Measurements from ENCODE around the gene FAM120C.

The FAM120C gene

GRCh38 chrX:54198262-54198661 lies 15.2 kb upstream of the FAM120C start:
- POLR2A ChIA-PET, result no interaction called here
- CTCF ChIA-PET, result no interaction called here
- no peak for TF ChIP-seq CTCF (IDR thresholded peaks at IDR 0.05; ENCODE audit: control extremely low read depth, extremely low read depth, low read depth, missing control alignments)
- no peak for DNase-seq (ENCODE audit: extremely low spot score)

DNA sequence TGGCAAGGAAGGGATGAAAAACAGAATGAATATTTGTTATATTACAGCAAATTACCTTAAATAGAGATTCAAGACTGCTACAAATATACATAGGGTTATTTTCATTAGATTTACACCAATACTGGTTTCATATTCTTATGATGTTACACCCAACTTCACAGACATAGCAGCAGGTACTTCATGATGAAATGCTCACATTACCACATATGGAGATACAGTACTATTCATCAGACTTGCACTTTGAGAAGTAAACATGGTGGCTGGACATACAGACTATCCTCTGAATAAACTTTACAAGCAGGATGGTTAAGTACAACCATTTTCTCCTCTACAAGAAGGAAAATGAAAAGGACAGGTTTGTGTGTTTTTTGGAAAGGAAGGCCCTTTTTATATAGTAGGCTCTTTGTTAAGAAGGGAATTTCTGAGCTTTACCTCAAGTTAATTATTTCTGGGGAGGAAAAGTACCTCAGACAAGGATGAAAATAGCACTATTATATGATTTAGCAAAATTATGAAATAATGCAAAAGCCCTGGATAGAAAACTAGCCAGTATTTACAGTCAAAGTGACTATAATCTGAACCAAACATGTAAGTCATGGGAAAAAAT lies 12.0 kb upstream of the FAM120C start:
- ChIA-PET CTCF (no interaction called here), POLR2A (no interaction called here)
- no peak for TF ChIP-seq CTCF (IDR thresholded peaks at IDR 0.05; ENCODE audit: control extremely low read depth, extremely low read depth, low read depth, missing control alignments)
- DNase-seq (ENCODE audit: extremely low spot score), result no peak

DNA sequence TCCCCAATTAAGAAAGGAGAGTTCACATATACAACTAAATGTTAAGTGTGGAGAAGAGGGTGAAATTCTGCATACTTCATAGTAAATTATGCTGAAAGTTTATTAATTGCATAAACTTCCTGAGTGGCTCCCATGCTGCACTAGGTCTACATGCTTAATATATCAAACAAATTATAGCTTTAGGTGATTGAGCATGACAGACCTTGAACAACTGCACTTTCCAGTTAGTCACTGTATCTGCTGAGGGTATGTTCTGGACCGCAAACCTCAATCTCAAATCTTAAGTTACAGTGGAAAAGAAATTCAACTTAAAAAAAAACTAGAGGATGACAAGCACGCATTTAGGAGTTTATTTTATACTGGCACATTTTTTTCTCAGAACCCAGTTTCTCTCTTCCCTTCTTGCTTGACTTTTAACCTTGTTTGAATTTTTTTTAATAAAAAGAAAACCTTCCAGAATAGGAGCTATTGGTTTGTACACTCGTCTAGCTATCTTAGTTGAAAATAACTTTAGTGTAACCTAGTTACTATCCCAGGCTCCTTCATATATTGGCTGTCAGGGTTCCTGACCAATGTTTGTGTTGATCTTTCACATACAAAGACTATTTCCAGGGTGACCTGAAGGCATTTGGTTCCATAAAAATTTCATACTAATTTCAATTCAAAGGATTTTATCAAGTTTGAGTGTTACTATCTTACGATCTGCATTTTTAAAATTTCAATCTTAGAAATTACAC lies 10.2 kb upstream of the FAM120C start:
- CTCF ChIA-PET, result no interaction called here

DNA sequence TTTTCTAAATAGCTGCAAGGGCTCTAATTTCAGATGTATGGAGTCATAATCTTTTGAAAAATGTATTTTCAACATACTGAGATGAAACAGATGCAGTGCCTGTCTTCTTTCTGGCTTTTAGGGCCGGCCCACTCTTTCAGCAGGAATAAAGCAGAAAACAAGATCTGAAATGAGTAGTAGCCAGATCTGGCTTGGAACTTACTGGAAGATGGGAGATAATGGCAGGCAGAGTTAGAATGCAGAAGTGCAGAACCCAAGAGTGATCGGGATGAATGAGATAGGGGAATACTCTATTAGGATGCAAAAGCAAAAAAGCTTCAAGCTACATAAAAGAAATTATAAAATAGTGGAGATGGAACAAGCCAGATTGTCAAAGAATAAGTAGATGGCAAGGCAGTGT lies 1.4 kb upstream of the FAM120C start:
- no peak for TF ChIP-seq CTCF (IDR thresholded peaks at IDR 0.05; ENCODE audit: control extremely low read depth, extremely low read depth, low read depth, missing control alignments)
- ChIA-PET POLR2A (no interaction called here), CTCF (no interaction called here)
- no peak for DNase-seq (ENCODE audit: extremely low spot score)

More for the DNA sequence above, 10.2 kb upstream of the FAM120C start:
- no peak for DNase-seq (ENCODE audit: extremely low spot score)
- no peak for TF ChIP-seq CTCF (IDR thresholded peaks at IDR 0.05; ENCODE audit: control extremely low read depth, extremely low read depth, low read depth, missing control alignments)
- POLR2A ChIA-PET, result no interaction called here

DNA sequence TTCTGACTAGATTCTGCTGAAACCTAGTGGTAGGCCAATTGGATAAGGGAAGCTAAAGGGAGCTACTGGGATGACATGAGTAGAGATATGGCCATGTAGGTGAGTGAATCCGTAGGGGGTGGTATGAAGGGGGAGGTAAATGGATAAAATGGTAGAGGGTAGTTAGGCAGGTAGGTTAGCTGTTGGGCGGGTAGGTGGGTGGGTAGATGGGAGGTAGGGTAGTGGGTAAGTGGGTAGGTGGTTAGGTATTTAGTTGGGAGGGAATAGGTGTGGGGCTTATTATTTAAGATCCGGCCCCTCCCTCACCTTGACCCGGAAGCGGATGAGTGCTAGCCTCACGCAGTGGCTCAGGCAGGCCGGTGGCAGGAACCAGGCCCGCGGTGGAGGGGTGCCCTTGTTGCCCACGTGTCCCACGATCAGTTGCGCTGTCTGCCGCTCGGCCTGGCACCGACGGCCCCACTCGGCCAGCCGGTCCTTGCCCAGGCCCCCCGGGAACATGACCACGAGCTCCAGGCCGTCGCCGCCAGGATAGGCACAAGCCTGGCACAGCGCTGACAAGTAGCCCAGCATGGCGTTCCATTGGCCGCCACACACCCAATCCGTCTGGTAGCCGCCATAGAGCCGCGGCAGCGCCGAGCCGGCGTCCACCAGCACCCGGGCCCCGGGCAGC lies 725 bp downstream of the FAM120C start:
- ChIA-PET CTCF (no interaction called here), POLR2A (interaction anchor here (0.6 kb wide), 1 partner anchor 56 kb away, joined by 3 read pairs; no protein-coding TSS in a partner anchor)
- TF ChIP-seq CTCF (IDR thresholded peaks at IDR 0.05; ENCODE audit: control extremely low read depth, extremely low read depth, low read depth, missing control alignments), result no peak
- peak; percentile 59 for DNase-seq (ENCODE audit: extremely low spot score)

GRCh38 chrX:54181202-54181953 lies 1.7 kb downstream of the FAM120C start:
- no peak for DNase-seq (ENCODE audit: extremely low spot score)
- ChIA-PET CTCF (no interaction called here), POLR2A (no interaction called here)
- no peak for TF ChIP-seq CTCF (IDR thresholded peaks at IDR 0.05; ENCODE audit: control extremely low read depth, extremely low read depth, low read depth, missing control alignments)
